HepG2 (cell line): ENCODE data around the gene RAD54L. TPM values are rescaled to one million over a fixed set of nuclear protein-coding genes. Genes with fewer than 3 reads are reported as not detected.
A peak's percentile ranks its signal among the peaks of the same experiment; 100 is the strongest.

Experiments used
- CAMTA2 ChIP-seq: sonication (generic); formaldehyde crosslinking; IDR thresholded peaks from 2 replicates; pipeline ENCODE4 v1.4.0; 2020; ENCODE audit warnings: mild to moderate bottlenecking, missing genetic modification reagents, borderline replicate concordance
- DMTF1 ChIP-seq: sonication (generic); formaldehyde crosslinking; IDR thresholded peaks from 2 replicates; pipeline ENCODE4 v1.4.0; 2020; ENCODE audit warnings: mild to moderate bottlenecking, missing genetic modification reagents
- EP300 ChIP-seq, 3 experiments: sonication (generic) in 1 of 3; formaldehyde crosslinking in 1 of 3; IDR thresholded peaks; 2 replicates each; pipeline versions ENCODE4 v1.5.1 to v1.6.1; 2011 to 2020; ENCODE audit warnings: low read depth in 2 of 3, low read length in 2 of 3, borderline replicate concordance in 1 of 3, improper control_type of control experiment in 1 of 3, mild to moderate bottlenecking in 1 of 3, missing genetic modification reagents in 1 of 3, moderate library complexity in 1 of 3
- KDM5A ChIP-seq: fragments of 200-600 bp; sonication (generic); IDR thresholded peaks from 2 replicates; pipeline ENCODE4 v1.7.0; 2018; ENCODE audit warnings: antibody characterized with exemption, mild to moderate bottlenecking, low read length, borderline replicate concordance
- MIXL1 ChIP-seq: IDR thresholded peaks from 2 replicates; pipeline ENCODE4 v1.6.1; 2016
- NONO ChIP-seq, 2 experiments: fragments of 450-650 bp in 1 of 2; sonication (generic) in 1 of 2; formaldehyde crosslinking in 1 of 2; IDR thresholded peaks in 1 of 2; conservative IDR thresholded peaks in 1 of 2; 2 replicates each; pipeline versions ENCODE4 v1.6.1 to v1.8.0; 2017 to 2022; ENCODE audit warnings: mild to moderate bottlenecking in 1 of 2, missing genetic modification reagents in 1 of 2, moderate library complexity in 1 of 2
- NPAS2 ChIP-seq: sonication (generic); formaldehyde crosslinking; IDR thresholded peaks from 2 replicates; pipeline ENCODE4 v1.8.0; 2022; ENCODE audit warnings: mild to moderate bottlenecking, missing genetic modification reagents, borderline replicate concordance
- PBX3 ChIP-seq: sonication (generic); formaldehyde crosslinking; IDR thresholded peaks from 2 replicates; pipeline ENCODE4 v1.8.1; 2023; ENCODE audit warnings: missing genetic modification reagents, inconsistent platforms, borderline replicate concordance
- POGZ ChIP-seq: sonication (generic); formaldehyde crosslinking; IDR thresholded peaks from 2 replicates; pipeline ENCODE4 v1.4.0; 2020; ENCODE audit warnings: mild to moderate bottlenecking, missing genetic modification reagents
- POLR2G ChIP-seq: fragments of 200-400 bp; formaldehyde crosslinking; IDR thresholded peaks from 2 replicates; pipeline ENCODE4 v1.6.1; 2018; ENCODE audit warnings: mild to moderate bottlenecking, low read depth, low read length, moderate library complexity
- TBL1XR1 ChIP-seq: fragments of 150-350 bp; IDR thresholded peaks from 2 replicates; pipeline ENCODE4 v1.6.1; 2014; ENCODE audit warnings: borderline replicate concordance, low read length; ENCODE audit not compliant: partially characterized antibody
- TEAD2 ChIP-seq: sonication (generic); formaldehyde crosslinking; IDR thresholded peaks from 2 replicates; pipeline ENCODE4 v1.9.0; 2021; ENCODE audit warnings: missing genetic modification reagents
- TRIM22 ChIP-seq: fragments of 450-650 bp; IDR thresholded peaks from 2 replicates; pipeline ENCODE4 v1.6.1; 2017
- ZNF552 ChIP-seq: sonication (generic); formaldehyde crosslinking; IDR thresholded peaks from 2 replicates; pipeline ENCODE4 v1.9.0; 2022; ENCODE audit warnings: missing genetic modification reagents, mild to moderate bottlenecking, borderline replicate concordance
- ZNF567 ChIP-seq: sonication (generic); formaldehyde crosslinking; IDR thresholded peaks from 2 replicates; pipeline ENCODE4 v1.8.1; 2023; ENCODE audit warnings: mild to moderate bottlenecking, missing genetic modification reagents, borderline replicate concordance
- ZNF724P ChIP-seq: sonication (generic); formaldehyde crosslinking; IDR thresholded peaks from 2 replicates; pipeline ENCODE4 v1.8.0; 2022; ENCODE audit warnings: missing genetic modification reagents, borderline replicate concordance
- ZNF749 ChIP-seq: sonication (generic); formaldehyde crosslinking; IDR thresholded peaks from 2 replicates; pipeline ENCODE4 v1.8.0; 2022; ENCODE audit warnings: mild to moderate bottlenecking, missing genetic modification reagents, moderate library complexity, borderline replicate concordance
- ZSCAN25 ChIP-seq: sonication (generic); formaldehyde crosslinking; IDR thresholded peaks from 2 replicates; pipeline ENCODE4 v1.8.0; 2022; ENCODE audit warnings: mild to moderate bottlenecking, missing genetic modification reagents
- polyA plus RNA-seq, 8 experiments: library from polyadenylated mRNA; depleted of rRNA in 3 of 8; stranded (reverse) in 7 of 8; unstranded in 1 of 8; fragments of >200 nt; fragmentation: Illumina TruSeq in 4 of 8; extraction: Trizol in 4 of 8; gene quantifications; 2 replicates each; pipeline versions ENCODE4 v1.2.1 to v1.2.3, GENCODE V29; 2011 to 2016; ENCODE audit warnings: low read depth in 4 of 8, missing spikeins in 1 of 8, mixed read lengths in 1 of 8; ENCODE audit not compliant: insufficient read depth in 1 of 8
- total RNA-seq, 5 experiments: library from RNA; depleted of rRNA; stranded (reverse); fragments of >200 nt; fragmentation: Illumina TruSeq; extraction: Trizol; gene quantifications; 2 replicates each; pipeline ENCODE4 v1.2.3, GENCODE V29; 2016; ENCODE audit warnings: low read depth in 1 of 5

Gene RAD54L
- total and polyA plus RNA-seq, 2 of the 13 experiments (the other 11 are each of a cell fraction or from before 2014, with no cell fraction given) = 10.2 to 30.0 TPM

GRCh38 chr1:46301808-46302640 lies 54.5 kb downstream of the RAD54L start (continued):
- TF ChIP-seq TEAD2 (CRISPR knock-in tag) = peak; percentile 29; the same call in 1 of the 2 replicates
- TF ChIP-seq DMTF1 (CRISPR knock-in tag) = no peak
- no peak for TF ChIP-seq TRIM22
- TF ChIP-seq TBL1XR1 = no peak
- TF ChIP-seq ZNF552 = no peak
- TF ChIP-seq EP300 (IDR thresholded peaks at IDR 0.05; ENCODE audit: low read depth in 2 of 2, low read length in 2 of 2) = no peak
- no peak for TF ChIP-seq EP300 (CRISPR knock-in tag; IDR thresholded peaks at IDR 0.05; ENCODE audit: borderline replicate concordance)
- no peak for TF ChIP-seq ZNF567
- TF ChIP-seq ZSCAN25 (CRISPR knock-in tag) = no peak; the same call in 1 of the 2 replicates
- no peak for TF ChIP-seq CAMTA2 (CRISPR knock-in tag)
- peak; percentile 46; the same call in 1 of the 2 replicates for TF ChIP-seq POLR2G
- TF ChIP-seq NONO (IDR thresholded peaks at IDR 0.05) = no peak
- TF ChIP-seq NONO (CRISPR knock-in tag; conservative IDR thresholded peaks at IDR 0.05) = peak; percentile 45; the same call in 1 of the 2 replicates
- TF ChIP-seq ZNF724P (CRISPR knock-in tag) = no peak
- no peak for TF ChIP-seq PBX3 (CRISPR knock-in tag)
- no peak for TF ChIP-seq NPAS2 (CRISPR knock-in tag)
- no peak for TF ChIP-seq ZNF749 (CRISPR knock-in tag)
- 0 out of 2 replicates have a peak, but pooled peaks have one; percentile 27 for TF ChIP-seq POGZ (CRISPR knock-in tag)
- TF ChIP-seq MIXL1 (CRISPR knock-in tag) = no peak
- no peak for TF ChIP-seq KDM5A
